H1 (cell line): ENCODE results near the gene PCSK9.

ENCODE experiments used
- CHD2 ChIP-seq: IDR thresholded peaks from 2 replicates; pipeline ENCODE4 v1.6.1; 2012; ENCODE audit warnings: low read length, improper control_type of control experiment
- EZH2 ChIP-seq: fragments of 200-600 bp; sonication (generic); IDR thresholded peaks from 2 replicates; pipeline ENCODE4 v1.7.1; 2012; ENCODE audit warnings: low read depth, mild to moderate bottlenecking, moderate library complexity, low read length, inconsistent platforms; ENCODE audit not compliant: severe bottlenecking
- TF ChIP-seq, protein P1 (sequence below), 3 experiments: IDR thresholded peaks; 1 replicate in 2 of 3; 2 replicates in 1 of 3; pipeline versions ENCODE4 v1.5.1 to v1.6.1; 2011; ENCODE audit warnings: low read length in 3 of 3, mild to moderate bottlenecking in 3 of 3, inconsistent platforms in 2 of 3, low read depth in 1 of 3, moderate library complexity in 1 of 3; ENCODE audit not compliant: insufficient read depth in 1 of 3; ENCODE audit errors: control extremely low read depth in 1 of 3

DNA sequence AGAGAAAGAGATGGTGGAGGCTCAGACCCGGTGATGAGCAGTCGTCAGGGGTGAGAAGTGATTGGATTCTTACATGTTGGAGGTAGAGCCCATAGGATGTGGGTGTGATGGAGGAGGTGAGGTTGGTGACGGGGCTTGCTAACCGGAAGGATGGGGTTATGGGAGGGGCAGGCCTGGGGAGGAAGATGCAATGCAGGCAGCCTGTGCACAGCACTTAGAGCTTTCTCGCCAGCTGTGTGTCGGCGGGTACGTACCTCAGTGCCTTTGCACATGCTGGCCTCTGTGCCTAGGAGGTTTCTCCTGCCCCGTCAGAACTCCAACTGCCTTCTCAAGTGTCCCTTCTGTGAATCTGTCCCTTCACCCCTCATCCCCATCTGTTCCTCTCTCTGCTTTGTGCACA, 43.5 kb upstream of the PCSK9 start:
- TF ChIP-seq EZH2 (no peak), CHD2 (no peak)
- TF ChIP-seq, protein P1, sequence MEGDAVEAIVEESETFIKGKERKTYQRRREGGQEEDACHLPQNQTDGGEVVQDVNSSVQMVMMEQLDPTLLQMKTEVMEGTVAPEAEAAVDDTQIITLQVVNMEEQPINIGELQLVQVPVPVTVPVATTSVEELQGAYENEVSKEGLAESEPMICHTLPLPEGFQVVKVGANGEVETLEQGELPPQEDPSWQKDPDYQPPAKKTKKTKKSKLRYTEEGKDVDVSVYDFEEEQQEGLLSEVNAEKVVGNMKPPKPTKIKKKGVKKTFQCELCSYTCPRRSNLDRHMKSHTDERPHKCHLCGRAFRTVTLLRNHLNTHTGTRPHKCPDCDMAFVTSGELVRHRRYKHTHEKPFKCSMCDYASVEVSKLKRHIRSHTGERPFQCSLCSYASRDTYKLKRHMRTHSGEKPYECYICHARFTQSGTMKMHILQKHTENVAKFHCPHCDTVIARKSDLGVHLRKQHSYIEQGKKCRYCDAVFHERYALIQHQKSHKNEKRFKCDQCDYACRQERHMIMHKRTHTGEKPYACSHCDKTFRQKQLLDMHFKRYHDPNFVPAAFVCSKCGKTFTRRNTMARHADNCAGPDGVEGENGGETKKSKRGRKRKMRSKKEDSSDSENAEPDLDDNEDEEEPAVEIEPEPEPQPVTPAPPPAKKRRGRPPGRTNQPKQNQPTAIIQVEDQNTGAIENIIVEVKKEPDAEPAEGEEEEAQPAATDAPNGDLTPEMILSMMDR (IDR thresholded peaks at IDR 0.05; ENCODE audit: control extremely low read depth in 1 of 3, insufficient read depth in 1 of 3, low read depth in 1 of 3, low read length in 3 of 3): no peak
